Stimulated activated CD8-positive, alpha-beta memory T cell treated with anti-CD3 and anti-CD28 coated beads, Interleukin-2, amount 100 ng/mL, for 48 hours (primary cell): ENCODE results near the gene ZNF326.

Source experiments
- DNase-seq, 2 donors: peaks; one replicate each; pipeline ENCODE4 v3.0.0-alpha.2; 2020; ENCODE audit warnings: low read depth in 2 of 2

Gene ZNF326, protein sequence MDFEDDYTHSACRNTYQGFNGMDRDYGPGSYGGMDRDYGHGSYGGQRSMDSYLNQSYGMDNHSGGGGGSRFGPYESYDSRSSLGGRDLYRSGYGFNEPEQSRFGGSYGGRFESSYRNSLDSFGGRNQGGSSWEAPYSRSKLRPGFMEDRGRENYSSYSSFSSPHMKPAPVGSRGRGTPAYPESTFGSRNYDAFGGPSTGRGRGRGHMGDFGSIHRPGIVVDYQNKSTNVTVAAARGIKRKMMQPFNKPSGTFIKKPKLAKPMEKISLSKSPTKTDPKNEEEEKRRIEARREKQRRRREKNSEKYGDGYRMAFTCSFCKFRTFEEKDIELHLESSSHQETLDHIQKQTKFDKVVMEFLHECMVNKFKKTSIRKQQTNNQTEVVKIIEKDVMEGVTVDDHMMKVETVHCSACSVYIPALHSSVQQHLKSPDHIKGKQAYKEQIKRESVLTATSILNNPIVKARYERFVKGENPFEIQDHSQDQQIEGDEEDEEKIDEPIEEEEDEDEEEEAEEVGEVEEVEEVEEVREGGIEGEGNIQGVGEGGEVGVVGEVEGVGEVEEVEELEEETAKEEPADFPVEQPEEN

DNA sequence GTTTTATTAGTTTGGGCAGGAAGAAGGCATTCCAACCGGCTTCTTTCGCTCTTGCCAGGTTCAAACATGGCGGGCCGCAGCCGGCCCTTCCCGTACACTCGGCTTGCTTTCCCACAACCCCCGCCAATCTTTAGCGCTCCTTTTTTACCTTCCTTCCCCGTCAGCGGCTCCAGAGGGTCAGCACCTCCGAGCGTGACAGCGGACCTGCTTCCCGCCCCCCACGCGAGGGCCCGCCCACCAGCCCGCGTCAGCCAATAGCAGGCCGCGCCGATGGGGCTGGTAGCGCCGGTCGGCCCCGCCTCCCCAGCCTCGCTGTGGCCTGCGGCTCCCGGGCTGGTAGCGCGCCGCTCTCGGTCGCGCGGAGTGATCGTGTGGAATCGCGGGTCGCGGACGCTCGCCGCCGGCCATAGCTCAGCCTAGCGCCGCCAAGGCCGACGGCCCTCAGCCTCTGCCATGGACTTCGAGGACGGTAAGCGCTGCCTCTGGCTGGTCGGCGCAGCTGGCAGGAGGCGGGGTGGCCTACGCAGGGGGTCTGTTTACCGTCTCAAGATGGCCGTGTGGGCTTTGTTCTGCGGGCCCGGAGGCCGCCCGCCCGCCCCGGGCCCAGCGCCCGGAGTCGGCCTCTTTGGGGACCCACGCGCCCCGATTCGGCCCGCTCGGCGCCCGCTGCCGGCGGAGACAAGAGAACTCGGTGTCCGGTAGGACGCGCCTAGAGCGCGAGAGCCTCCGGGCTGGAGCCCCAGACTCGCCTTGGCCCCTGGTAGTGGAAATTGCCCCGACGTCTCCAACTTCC is at the start of gene ZNF326:
Gene ZNF326 (plus strand): TSS at position 306 of the 793 bp plus-strand sequence. CDS start 148 bp downstream, at position 454.
- peak; percentile 93 to 98 for DNase-seq

DNA sequence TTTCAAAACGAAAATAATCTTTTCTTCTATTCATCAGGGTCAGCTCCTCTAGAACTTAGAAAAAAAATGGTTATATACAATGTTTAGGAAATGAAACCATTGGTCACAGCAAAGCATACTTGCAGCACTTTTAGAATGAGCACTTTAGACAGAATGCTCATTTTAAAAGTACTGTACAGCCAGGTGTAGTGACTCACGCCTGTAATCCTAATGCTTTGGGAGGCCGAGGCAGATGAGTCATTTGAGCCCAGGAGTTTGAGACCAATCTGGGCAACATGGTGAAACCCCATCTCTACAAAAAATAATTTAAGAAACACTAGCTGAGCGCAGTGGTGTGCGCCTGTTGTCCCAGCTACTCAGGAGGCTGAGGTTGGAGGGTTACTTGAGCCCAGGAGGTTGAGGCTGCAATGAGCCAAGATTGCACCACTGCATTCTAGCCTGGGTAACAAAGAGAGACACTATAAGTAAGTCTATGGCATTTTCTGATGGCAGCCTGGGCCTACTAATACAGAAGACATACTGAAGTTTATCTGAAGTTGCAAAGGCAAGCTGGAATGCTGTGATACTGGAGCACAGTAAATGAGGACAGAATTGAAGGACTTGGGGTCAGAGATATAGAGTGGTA is 48.9 kb upstream of the ZNF326 start:
- no peak for DNase-seq

DNA sequence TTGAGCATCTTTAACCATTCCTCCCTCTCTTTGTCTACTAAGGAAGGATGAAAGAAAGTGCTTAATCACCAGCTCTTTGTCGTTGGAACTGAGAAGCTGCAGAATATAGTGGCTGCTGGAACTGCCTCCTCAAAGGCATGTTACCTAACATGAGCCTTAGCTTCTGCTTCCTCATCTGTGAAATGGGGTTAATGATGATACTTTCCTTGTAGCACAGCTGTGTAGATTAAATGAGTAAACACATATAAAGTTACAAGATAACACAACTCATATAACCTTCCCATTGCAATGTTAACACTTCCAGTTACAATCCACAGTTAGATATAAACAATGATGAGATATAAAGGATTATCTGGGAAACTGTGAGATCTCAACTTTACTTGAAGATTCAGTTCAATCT is 48.4 kb upstream of the ZNF326 start:
- DNase-seq: no peak

DNA sequence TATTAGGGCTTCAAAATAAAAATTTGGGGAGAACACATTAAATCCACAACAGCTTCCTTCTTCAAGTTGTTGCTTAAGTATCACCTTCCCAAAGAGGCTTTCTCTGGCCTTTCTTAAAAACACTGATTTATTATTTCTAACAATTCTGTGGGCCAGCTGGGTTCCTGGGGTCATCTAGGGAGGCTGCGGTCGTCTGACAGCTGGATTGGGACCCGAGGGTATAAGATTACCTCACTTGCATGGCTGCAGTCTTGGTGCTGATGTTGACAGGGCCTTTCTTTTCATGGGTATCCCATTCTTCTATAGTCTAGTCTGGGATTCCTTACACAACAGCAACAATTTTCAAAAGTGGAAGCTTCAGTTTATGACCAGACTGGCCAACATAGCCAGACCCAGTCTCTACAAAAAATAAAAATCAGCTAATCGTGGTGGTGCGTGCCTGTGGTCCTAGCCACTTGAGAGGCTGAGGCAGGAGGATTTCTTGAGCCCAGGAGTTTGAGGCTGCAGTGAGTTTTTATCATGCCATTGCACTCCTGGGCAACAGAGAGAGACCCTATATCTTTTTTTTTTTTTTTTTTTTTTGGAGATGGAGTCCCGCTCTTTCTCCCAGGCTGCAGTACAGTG is 46.1 kb upstream of the ZNF326 start:
- no peak for DNase-seq

DNA sequence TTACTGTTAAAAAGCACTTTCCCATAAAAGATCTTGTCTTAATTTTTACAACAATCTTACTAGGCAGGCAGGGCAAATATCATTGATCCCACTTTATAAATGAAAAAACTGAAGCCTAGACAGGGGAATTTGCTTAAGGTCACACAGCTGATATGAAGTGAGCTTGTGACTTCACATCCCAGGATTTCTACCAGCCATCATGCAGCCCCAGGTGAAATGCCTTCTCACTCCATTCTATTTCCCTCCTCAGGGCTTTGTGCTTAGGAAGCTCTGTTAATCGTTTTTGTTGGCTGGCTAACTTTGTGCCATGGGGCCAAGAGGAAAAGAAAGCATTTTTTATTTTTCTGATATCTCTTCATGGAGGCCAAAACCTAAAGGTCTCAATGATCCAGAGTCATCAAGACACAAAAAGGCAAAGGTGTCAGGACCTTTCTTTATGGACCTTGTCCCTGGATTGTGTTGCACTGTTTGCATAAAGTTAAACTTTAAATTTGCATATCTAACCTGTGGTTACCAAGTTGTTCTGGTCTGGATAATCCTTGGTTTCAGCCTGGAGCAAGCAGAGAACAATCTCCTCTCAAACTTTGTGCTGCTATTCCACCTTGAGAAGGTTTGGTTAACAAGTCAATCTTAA is 44.8 kb upstream of the ZNF326 start:
- DNase-seq: no peak

DNA sequence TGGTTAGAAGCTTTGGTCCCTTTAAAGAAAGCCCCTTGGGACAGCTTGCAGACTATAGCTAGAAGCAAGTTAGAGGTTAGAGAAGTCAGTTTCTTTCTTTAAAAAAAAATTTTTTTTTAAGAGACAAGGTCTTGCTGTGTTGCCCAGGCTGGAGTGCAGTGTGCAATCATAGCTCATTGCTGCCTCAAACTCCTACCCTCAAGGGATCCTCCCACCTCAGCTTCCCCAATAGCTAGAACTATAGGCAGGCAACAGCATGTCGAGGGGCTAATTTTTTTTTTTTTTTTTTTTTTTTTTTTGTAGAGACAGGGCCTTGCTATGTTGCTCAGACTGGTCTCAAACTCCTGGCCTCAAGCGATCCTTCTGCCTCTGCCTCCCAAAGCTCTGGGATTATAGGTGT is 44.2 kb upstream of the ZNF326 start:
- DNase-seq: no peak

DNA sequence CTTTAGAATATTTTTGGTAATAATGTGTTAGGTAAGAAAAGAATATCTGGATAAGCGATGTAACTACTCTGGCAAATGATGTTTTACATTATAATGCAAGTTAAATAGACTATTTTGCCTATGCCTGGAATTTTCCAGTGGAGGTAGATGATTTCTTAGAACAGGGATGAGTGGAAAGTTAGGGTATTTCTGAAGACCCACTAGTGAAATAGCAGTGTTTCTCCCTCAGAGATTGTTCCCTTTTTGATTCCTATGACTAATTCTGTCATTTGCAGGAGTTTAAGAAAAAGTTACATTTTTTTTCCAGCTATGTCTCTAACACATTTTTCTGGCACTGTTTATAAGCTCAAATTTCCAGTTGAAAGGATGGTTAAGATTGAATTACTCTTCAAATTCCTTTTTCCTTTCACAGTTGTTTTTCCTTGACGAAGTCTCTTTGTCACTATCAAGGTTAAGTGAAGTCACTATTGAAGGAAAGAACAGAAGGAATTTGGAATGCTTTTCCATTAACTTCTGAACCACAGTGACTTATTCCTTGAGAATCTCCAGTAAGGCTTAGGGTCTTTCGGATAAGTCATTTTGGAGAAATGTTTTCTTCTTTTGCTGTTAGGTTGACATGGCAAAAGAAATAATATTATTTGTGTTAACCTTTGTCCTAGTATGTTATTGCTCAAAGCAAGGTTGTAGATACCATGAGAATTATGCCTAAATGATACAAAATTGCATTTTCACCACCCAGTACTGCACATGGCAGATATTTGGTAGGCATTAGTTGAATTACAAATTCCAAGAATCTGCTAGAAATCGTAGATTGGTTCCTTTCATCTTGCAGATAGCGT is 42.9 kb upstream of the ZNF326 start:
- no peak for DNase-seq

DNA sequence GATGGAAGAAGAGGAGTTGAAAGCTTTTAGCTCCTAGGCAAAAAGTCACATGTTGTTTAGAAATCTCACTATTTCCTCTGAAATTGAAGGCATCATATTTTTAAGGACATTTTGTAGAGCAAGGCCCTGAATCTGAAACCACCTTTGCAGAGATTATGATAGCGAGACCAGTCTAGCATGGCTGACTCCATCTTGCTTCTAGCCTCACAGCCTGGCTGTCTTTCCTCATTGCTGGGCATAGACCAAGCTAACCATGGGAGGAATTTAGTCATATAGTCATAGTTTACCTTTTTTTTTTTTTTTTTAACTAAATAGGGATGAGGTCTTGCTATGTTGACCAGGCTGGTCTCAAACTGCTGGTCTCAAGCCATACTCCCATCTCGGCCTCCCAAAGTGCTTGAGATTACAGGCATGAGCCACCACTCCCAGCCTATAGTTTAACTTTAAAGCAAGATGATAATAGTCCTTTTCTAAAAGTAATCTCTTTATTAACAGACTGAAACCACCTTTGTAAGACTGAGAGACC is 42.2 kb upstream of the ZNF326 start:
- DNase-seq: no peak

DNA sequence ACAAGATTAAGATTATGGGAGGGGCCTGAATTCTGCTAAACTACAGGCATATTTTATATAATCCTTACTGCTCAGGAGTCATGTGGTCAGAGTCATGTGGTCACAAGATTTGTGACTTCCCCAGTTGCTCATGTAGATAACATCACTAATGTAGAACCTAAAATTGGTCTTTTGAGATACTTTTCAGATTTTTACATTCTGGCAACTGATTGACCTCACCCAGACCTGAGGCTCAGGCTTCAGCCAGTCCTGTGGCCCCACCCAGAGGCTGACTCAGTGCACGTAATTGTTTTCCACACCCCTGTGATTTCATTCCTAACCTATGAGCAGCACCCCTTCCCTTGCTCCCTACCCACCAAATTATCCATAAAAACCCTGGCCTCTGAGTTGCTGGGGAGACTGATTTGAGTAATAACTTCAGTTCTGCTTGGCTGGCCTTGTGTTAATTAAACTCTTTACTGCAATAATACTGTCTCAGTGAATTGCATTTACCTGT is 41.7 kb upstream of the ZNF326 start:
- peak in 1 of 2 donors; percentile 20 for DNase-seq

DNA sequence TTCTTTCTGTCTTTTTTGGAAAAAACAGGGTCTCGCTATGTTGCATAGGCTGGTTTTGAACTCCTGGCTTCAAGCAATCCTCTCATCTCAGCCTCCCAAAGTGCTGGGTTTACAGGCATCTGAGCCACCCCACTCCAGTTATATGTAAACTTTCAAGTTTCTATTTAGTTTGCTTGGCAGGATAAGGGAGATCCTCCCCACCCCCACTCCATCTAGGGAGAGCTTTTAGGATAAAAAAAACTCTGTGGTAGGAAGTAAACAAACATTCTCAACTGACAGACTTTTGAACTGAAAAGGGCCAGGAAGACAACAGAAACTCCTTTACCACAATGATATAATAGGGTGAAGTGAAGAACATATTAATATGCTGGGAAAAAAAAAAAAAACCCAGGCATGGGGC is 41.0 kb upstream of the ZNF326 start:
- DNase-seq: no peak

DNA sequence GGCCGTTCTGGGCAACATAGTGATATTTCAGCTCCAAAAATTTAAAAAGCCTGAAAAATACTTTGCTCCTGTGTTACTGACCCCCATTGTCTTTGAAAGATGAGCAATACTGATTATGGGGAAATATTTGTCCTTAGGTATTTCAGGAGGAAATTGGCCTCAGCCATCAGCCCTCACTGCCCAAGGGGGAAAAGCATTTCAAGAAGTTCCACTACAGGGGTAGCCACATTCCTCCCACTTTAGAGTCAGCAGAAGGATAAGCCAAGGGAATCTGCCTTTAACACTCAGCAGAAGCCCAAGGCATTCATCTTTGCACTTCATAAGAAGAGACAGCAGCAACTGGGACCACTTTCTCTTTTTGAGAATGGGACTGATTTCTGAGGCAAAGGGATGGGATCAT is 40.5 kb upstream of the ZNF326 start:
- no peak for DNase-seq

DNA sequence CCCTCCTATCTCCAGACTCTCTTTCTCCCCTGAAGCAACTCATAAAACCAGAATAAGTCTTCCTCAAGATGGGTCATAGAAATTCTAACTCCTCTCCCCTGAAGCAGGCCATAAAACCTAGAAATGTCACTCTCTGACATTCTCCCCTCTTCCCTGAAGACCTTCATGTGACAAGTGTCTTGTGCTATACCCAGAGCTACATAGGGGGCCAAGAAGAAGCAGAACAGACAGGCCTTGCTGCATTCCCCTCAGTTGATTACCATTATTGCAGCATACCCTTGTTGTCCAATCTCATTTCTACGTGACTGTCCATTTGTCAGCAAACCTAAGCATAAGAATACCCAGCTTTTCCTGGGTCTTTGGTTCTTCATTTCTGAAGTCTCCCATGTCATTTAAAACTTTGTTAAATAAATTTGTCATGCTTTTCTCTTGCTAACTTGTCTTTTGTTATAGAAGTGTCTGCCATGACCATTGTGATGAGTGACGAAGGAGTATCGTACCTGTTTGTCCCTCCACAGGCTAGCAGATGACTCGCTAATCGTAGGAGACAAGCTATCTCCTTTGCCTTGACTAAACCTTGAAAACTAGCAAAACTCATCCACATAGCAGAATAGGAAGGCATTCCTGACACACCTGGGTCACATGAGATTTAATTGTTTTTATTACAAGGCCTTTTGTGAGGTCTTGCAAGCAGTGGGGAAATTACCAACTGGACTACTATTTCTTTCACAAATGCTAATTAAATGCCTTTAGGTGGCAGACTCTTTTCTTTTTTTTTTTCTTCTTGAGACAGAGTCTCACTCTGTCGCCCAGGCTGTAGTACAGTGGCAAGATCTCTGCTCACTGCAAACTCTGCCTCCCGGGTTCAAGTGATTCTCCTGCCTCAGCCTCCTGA is 39.4 kb upstream of the ZNF326 start:
- no peak for DNase-seq

DNA sequence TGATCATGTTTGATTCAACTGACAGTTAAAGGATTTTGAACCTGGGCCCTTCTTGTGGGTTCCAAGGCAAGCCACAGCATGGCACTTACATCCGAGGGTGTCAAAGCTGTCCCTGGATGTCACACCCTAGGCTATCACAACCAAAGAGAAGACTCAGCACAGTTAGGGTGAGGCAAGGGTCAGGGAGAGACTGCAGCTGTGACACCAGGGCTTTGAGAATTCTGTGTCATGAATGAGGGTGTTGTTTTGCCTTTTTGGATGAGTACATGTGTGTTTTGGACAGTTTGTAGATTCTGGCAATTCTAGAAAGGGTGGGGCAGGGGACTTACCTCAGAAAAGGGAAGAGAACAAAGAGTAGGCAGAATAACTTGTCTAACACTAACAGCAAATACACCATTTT is 37.8 kb upstream of the ZNF326 start:
- DNase-seq: no peak

DNA sequence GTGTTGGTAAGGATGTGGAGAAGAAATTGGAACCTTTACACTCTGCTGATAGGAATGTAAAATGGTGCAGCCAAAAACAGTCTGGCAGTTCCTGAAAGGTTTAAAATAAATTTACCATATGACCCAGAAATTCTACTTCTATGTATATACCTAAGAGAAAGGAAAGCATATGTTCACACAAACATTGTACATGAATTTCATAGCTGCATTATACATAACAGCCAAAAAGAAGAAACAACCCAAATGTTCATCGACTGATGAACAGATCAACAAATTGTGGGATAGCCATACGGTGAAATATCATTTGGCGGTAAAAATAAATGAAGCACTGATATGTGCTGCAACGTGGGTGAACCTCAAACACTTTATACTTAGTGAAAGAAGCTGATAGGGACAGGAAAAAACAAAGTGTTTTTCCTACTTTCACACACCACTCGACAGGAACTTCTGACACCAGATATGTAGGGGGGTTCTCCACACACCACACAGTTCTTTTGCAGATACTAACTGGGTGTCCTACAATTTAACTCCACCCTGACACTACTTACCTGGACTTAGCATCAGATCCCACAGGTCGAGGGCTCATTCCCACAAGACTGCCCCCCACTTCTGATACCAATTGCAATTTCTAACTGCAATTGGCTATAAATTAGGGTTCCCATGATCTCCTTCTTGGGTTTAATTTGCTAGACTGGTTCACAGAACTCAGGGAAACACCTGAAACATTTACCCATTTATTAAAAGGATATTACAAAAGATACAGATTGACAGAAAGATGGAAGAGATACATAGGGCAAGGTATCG is 35.9 kb upstream of the ZNF326 start:
- no peak for DNase-seq

DNA sequence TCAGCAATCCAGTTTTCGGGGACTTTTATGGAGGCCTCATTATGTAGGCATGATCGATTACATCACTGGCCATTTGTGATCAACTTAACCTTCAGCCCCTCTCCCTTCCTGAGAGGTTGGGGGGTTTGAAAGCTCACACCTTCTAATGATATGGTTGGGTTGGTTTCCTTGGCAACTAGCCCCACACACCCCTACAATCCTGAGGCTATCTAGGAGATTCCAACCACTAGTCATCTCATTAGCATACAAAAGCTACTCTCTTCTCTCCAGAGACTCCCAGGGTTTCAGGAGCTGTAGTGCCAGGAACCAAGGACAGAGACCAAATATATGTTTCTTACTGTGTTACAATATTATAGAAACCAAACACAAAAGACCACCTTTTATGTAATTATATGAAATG is 35.2 kb upstream of the ZNF326 start:
- DNase-seq: no peak

DNA sequence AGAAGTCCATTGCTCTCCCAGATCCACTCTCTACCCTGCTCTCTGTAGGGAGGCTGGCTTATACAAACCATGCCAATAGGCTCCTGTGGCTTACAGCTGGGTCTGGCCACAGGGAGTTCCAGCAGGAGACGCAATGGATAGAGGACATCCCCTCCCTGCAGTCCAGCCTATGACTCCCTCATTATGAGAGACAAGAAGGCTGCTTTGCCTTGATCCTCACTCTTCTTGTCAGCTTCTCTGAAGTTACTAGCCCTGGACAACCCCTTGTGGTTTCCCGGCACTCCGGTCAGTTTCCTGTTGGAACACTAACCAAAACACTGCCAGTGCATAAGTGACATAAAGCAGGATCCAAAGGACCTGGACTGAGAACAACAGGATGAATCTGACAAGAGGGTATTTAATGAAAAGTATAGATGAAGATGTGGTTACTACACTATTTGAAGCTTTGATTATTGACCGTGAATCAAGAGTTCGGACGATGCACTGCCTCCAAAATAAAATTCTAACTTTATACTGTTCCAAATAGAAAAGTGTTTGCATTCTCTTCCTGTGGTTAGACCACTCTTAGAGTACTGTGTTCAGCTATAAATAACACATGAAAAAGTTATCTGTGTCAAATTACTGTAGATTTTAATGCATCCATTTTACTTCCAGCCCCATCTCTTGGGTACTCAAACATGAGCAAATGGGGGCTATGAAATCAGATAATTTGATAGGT is 32.7 kb upstream of the ZNF326 start:
- no peak for DNase-seq

DNA sequence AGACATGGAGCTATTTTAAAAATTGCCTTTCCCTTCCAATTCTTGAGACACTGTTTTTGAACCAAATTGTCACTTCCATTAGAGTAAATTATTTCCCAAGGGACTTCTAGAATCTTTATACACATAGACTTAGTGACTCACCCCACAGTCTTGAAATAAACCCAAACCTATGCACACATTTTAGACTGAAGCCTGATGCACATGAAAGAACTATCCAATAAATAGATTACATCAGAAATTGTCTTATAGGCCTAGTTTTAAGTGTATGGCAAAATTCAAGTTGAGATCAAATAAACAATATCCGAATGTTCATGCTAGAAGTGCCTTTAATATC is 32.2 kb upstream of the ZNF326 start:
- DNase-seq: no peak
